GM12865 (cell line): ENCODE data around the gene BAIAP2.

Source experiments
- DNase-seq: peaks from one replicate; pipeline ENCODE4 v3.0.0; 2010; ENCODE audit warnings: low read depth
- H3K4me3 ChIP-seq: 2 replicates; pipeline ENCODE4 v1.5.1; 2011; ENCODE audit warnings: mild to moderate bottlenecking, low read depth, low read length, control low read depth
- TF ChIP-seq, protein P1 (sequence below): IDR thresholded peaks from 2 replicates; pipeline ENCODE4 v1.5.1; 2011; ENCODE audit warnings: low read length, control low read depth, low read depth, inconsistent platforms; ENCODE audit not compliant: insufficient read depth; ENCODE audit errors: missing control alignments

Gene BAIAP2

GRCh38 chr17:81135505-81136278 lies 100.7 kb downstream of the BAIAP2 start:
- no peak for DNase-seq

DNA sequence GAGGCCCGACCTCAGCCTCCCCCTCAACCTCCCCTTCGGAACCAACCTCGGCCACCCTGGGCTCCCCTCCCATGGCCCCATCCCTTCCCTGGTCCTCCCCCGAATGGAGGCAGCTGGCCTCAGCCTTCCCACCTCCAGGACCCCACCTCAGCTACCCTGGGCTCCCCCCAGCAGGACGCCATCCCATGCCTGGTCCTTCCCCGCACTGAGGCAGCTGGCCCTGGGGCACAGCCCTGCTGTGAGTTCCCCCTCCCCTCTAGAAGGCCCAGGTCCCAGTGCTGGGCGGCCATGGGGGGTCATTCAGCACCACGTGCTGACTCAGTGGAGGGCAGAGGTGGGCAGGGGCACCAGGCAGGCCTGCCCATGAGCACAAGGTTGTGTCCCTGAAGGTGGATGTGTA lies 101.4 kb downstream of the BAIAP2 start:
- no peak overlapping the region for H3K4me3 ChIP-seq
- TF ChIP-seq, protein P1, sequence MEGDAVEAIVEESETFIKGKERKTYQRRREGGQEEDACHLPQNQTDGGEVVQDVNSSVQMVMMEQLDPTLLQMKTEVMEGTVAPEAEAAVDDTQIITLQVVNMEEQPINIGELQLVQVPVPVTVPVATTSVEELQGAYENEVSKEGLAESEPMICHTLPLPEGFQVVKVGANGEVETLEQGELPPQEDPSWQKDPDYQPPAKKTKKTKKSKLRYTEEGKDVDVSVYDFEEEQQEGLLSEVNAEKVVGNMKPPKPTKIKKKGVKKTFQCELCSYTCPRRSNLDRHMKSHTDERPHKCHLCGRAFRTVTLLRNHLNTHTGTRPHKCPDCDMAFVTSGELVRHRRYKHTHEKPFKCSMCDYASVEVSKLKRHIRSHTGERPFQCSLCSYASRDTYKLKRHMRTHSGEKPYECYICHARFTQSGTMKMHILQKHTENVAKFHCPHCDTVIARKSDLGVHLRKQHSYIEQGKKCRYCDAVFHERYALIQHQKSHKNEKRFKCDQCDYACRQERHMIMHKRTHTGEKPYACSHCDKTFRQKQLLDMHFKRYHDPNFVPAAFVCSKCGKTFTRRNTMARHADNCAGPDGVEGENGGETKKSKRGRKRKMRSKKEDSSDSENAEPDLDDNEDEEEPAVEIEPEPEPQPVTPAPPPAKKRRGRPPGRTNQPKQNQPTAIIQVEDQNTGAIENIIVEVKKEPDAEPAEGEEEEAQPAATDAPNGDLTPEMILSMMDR: no peak
- DNase-seq: no peak

More at GRCh38 chr17:81135505-81136278, 100.7 kb downstream of the BAIAP2 start:
- no peak overlapping the region for H3K4me3 ChIP-seq
- TF ChIP-seq, protein P1: no peak

GRCh38 chr17:81137248-81137647 lies 102.3 kb downstream of the BAIAP2 start:
- no peak overlapping the region for H3K4me3 ChIP-seq
- TF ChIP-seq, protein P1: no peak
- DNase-seq: no peak

DNA sequence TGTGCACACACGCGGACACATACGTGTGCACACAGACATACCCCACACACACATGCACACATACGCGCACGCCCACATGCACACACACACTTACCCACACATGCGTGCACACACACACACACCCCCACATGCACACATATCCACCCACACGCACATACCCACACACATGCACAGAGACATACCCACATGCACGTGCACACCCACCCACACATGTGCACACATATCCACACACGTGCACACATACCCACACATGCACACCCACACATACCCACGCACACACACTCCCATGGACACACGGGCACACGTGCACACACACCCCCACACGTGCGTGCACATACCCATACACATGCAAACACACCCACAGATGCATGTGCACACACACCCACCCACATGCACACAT lies 103.1 kb downstream of the BAIAP2 start:
- DNase-seq: no peak
- TF ChIP-seq, protein P1: no peak
- H3K4me3 ChIP-seq: no peak overlapping the region

DNA sequence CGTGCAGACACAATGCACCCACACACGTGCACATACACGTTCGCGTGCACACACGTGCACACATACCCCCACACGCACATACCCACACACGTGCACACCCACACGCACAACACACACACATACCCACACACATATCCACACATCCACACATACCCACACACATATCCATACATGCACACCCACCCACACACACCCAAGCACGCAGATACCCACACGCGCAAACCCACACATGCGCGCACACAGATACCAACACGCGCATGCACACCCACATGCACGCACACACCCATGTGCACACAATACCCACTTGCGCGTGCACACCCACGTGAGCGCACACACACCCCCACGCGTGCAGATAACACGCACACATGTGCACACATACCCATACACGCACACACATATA lies 103.5 kb downstream of the BAIAP2 start:
- no peak overlapping the region for H3K4me3 ChIP-seq
- TF ChIP-seq, protein P1: no peak
- DNase-seq: no peak

DNA sequence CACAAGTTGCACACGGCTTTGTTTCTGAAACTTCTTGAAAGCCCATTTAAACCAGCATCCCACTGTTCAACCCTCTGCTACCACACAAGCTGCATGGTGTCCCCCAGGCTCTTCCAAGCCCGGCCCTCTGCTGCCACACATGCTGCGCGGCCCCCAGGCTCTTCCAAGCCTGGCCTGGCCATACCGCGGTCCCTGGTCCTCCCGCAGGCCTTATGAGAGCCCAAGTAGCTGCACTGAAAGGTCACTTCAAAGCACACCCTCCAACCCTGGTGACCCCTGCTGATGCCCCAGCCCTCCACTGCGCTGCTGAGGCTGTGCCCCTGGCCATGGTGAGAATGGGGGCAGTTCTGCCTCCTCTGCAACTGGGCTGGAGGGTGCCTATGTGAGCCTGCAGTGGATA lies 104.5 kb downstream of the BAIAP2 start:
- TF ChIP-seq, protein P1: no peak
- H3K4me3 ChIP-seq: no peak overlapping the region

DNA sequence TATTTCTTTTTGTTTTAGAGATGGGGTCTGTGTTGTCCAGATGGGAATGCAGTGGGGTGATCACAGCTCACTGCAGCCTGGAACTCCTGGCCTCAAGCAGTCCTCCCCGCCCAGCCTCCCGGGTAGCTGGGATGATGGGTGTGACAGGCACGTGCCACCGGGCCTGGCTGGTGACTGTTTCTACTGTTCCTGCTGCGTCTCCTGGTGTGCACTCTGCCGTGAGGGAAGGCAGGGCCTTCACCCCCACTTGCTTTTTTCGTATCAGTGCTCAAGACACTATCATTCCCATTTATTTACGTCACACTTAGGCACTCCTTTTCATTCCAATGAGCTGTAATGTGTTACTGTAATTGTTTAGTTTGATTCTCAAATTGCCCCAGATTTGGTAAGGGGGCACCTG lies 105.1 kb downstream of the BAIAP2 start:
- TF ChIP-seq, protein P1: no peak
- no peak for DNase-seq
- no peak overlapping the region for H3K4me3 ChIP-seq

More for the DNA sequence above, 104.5 kb downstream of the BAIAP2 start:
- DNase-seq: no peak
